T-helper 2 cell (primary cell): ENCODE measurements around the gene PTPRD.
A peak's percentile ranks its signal among the peaks of the same experiment; 100 is the strongest.

ENCODE experiments used
- DNase-seq, 5 experiments: peaks; one replicate each; pipeline versions ENCODE4 v3.0.0 to v3.0.0-alpha.2; 2012 to 2022
- total RNA-seq, 2 donors: gene quantifications; one replicate each; lab custom pipeline; 2026; lab: John Stamatoyannopoulos, UW

Gene PTPRD
- total RNA-seq: 0 to 0.61 reads per million in 2 donors

DNA sequence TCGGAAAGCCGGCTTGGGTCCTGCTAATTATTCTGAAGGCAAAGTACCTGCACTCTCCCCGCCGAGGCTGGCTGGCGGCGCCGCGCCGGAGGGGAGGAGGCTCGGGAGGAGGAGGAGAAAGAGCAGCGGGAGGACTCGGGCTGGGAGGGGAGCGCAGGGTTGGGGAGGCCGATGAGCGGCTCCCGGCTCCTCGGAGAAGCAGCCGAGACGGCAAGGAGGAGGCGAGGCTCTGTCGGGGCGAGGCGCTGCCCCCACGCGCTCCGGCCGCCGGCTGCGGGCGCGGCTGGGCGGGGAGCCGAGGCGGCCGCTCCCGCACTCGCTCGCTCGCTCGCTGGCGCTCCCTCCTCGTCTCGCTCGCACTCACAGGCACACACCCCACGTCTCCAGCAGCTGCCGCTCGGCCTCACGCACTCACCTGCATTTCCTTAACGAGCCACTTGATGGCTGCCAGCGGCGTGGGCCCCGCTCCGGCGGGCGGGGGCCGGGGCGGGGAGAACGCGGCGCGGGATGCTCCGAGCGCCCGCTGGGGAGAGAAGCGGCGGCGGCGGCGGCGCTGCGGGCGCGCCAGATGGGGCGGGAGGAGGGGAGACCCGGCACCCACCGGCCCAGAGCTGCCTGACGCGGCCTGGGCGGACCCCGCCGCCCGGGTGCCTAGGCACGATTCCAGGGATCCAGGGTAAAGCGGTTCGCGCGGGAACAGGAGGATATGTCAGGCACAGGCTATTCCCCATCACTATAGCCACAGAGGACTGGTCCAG is at the start of gene PTPRD:
Gene PTPRD, minus strand, starts transcription at position 362 of the 758 bp plus-strand sequence.
- peak in 1 of 5 experiments; percentile 51 for DNase-seq

- no peak for DNase-seq
Measured at GRCh38 chr9:10661994-10662393, 49.2 kb upstream of the PTPRD start.

- no peak for DNase-seq
Measured at GRCh38 chr9:10661376-10661775, 48.6 kb upstream of the PTPRD start.

GRCh38 chr9:10651012-10651411 is 38.2 kb upstream of the PTPRD start:
- no peak for DNase-seq

- no peak for DNase-seq
Measured at GRCh38 chr9:10649076-10649475, 36.3 kb upstream of the PTPRD start.

DNA sequence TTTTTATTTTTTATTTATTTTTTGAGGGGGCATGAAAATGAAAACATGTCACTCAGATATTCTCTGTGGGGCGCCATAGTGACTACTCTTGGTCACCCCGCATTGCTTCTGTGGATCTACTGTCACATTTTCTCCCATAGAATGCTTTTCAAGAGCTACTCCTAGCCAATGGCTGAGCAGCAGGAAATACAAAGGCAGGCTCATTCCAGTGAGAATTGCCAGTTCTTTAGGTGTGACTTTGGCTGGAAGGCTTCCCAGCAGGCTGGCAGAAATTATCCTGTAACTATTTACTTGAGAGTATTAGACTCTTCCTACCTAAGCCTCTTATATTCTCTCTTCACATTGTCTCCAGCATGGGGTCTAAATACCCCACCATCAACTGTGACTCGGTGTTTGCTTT is 21.0 kb upstream of the PTPRD start:
- no peak for DNase-seq

DNA sequence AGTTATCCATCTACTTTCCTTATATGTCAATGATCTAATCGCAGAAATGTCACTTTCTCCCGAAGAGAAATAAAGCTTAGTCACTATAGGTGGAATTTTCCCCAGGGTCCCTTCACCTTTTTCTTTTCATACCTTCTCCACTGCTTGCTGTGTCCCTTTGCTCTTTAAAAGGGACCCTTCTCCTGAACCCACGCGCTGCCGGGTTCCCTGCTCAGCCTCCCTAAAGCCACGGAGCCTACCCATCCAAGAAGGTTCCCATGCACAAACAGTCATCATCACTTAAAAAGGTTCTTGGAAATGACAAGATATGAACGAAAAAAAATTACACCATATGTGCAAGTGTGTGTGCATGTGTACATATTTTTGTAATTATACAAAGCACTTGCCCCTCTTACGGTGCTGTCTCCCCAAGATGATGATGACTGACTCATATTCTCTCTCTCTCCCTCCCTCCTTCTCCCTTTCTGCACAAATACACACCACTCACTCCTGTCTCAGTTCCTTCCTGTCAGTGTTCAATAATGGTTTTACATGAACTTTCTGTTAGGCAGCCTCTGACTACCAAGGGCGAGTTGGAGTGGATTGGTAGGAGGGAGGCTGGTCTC is 1.5 kb upstream of the PTPRD start:
- no peak for DNase-seq

DNA sequence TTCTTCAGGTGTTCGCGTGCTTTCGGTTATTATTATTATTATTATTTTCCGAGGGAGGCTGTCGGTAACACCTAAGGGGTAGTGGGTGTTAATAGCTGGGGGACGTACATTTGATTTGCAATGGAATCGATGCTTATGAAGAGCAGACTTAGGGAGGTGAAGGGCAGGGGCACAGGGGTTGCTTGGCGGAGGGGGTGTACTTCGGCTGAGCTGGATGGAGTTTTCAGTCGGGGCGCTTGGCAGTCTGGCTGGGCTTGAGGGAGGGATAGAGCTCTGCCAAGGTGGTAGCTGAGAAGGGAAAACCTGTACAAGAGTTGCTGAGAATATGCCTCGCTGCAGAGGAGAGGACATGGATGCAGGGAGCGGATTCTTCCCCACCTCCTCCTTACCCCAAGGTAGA is 617 bp upstream of the PTPRD start:
- DNase-seq: no peak

DNA sequence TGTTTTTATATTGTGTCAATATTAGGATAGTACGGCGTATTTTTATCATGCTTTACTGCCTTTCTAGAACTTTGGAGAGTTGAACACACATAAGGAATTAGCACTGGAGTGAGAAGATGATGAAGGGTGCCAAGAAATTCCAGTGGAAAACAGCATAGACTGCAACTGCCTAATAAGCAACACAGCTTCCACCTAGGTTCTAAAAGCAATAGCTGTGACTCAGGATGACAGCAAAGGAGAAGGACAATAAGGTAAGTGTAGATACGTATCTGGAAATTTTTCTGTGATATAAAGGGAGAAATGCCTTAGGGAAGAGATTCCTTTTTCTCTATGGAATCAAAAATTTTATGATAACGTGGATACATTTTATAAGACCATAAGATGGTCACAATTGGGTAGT is 7.4 kb downstream of the PTPRD start:
- DNase-seq: no peak

DNA sequence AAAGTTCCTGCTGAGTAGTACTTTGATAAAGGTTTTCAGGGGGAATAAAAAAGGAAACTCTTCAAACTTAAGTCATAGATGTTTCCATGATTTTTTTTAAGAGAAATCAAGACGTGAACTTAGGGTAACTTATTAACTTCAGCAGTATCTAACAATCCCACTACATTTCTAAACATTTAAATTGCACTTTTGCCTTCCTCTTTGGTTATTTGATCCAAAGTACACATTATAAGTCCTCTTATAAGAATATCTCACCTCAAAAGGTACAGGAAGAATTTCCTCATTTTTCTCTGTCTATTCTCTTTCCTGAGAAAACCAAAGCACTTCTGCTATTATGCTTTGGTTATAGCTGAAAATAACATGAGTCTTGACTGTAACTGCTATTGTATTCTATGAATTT is 7.9 kb downstream of the PTPRD start:
- DNase-seq: no peak

DNA sequence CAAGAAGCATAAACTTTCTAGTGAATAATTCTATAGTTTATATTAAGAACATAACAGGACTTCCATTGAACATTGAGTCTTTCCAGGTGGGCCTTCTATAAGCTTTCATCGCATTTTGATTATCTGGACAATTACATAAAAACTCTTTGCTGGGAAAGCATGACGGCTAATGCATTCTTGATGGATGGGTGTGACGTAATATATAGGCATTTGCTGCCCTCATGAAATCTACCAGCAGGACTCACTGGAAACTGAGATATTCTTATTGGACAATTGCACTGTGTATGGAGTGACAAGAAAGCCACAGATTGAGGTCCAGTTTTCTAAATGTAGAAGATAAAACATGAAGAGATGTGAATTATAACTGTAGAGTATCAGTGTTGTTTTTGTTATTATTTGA is 15.0 kb downstream of the PTPRD start:
- no peak for DNase-seq

DNA sequence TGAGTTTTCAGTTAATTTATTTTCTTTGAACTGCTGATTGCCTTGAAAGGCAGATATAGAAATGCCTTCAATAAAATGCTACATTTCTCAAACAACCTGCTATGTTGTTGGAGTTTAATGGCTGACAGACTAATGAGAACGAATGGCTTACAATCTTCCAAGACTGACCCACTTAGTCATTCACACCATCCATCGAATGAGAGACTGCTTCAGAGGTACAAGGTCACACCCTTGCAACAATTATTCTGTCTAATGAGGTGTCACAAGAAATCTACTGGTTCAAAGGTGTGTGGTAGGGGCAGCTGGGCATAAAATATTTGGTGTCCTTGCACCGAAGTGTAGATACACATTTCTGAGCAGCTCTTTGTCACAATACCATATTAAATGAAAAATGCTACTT is 18.3 kb downstream of the PTPRD start:
- DNase-seq: no peak

DNA sequence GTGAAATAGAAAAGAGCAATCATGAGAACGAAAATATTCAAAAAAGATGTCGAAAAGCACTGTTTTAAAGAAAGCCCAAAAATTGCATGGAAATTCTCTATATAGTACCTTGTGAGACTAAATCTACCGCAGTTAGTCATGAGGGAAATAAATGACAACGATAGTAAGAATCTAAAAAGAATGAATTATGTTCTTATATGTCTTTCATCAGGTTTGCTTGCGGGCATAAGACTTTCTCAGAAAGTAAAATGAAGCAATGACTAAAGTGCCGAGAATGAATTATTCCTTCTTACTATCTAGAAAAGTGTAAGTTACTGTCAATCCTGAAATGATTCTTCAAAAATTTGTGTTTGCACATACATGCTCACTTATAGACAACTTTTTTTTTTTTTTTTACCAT is 26.4 kb downstream of the PTPRD start:
- DNase-seq: no peak

- no peak for DNase-seq
Measured at GRCh38 chr9:10571699-10572098, 41.1 kb downstream of the PTPRD start.

- DNase-seq: no peak
Measured at GRCh38 chr9:10566848-10567247, 46.0 kb downstream of the PTPRD start.

GRCh38 chr9:10562581-10563343 is 50.0 kb downstream of the PTPRD start:
- DNase-seq: no peak

- DNase-seq: no peak
Measured at GRCh38 chr9:10548348-10548747, 64.5 kb downstream of the PTPRD start.

- no peak for DNase-seq
Measured at GRCh38 chr9:10538073-10538472, 74.7 kb downstream of the PTPRD start.

GRCh38 chr9:10534850-10535249 is 78.0 kb downstream of the PTPRD start:
- no peak for DNase-seq

- DNase-seq: no peak
Measured at GRCh38 chr9:10525972-10526371, 86.8 kb downstream of the PTPRD start.

- DNase-seq: no peak
Measured at GRCh38 chr9:10523164-10523563, 89.6 kb downstream of the PTPRD start.

DNA sequence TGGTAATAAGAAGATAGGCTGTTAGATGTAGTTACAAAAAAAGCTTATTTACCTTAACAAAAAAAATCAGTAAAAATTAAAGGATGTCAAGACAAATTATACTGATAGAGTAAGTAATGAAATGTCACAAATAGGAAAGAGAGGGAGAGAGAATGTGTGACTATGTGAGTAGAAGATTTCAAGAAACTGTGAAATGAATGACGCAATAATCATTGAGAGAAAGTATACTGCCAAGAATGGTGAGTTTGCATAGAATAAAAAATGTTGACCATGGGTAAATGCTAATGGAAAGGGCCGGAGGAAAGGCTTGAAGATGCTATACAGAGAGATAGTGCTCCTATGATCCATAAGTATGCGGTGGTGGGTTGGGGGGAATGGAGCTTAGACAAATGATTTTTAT is 100.7 kb downstream of the PTPRD start:
- no peak for DNase-seq

DNA sequence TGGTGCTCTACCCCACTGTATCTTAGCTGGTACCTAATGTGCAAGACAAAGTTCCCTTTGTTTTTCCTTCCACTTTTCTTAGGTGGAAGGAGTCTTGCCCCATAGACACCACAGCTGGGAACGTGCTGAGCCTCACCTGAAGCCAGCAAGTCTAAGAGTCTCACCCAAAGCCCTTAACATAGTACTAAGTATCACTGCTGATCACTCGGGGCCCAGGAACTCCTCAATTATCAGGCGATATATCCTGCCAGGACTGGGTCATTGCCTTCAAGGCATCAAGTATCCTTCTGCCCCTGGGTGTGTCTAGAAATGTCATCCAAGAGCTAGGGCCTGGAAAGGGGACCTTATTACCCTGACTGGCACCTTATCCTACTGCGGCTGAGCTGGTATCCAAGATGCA is 123.9 kb downstream of the PTPRD start:
- DNase-seq: no peak

GRCh38 chr9:10479172-10479571 is 133.6 kb downstream of the PTPRD start:
- no peak for DNase-seq
